ENCODE results near the gene GALNT10.

Gene GALNT10

DNA sequence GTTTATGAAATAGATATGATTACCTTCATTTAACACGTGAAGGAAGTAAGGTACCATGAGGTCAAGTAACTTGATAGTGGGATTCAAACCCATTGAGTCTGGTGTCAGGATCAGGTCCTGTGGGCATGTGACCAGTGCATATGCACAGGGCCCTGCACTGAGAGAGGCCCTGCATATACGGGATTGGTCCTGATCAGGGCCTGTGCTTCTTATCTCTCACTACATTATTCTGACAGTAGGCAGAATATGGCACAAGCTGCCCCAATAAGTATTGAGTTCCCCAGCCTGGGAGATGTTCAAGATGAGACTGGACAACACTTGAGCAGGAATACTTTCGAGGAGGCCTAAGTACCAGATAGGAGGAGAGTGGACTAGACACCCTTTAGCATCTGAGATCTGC lies 44.0 kb downstream of the GALNT10 start:
- no peak for DNase-seq (ENCODE audit: low read depth in 3 of 3)

DNA sequence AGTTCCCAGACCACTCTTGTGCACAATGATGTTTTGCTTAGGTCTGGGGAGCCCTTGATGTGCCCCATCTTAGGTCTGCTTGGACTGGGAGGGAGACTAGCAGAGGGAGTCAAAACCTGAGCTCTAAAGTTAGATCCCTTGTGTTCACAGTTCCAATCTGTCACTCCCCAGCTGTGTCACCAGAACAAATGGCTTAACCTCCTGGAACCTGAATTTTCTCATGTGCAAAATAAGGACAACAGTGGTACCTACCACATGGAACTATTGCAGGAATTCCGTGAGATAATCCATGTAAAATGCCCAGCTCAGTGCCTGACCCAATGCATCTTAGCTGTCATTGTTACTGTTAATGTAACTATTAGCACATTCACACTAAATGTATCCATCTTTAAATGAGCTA lies 45.5 kb downstream of the GALNT10 start:
- DNase-seq (ENCODE audit: low read depth in 3 of 3), result no peak

DNA sequence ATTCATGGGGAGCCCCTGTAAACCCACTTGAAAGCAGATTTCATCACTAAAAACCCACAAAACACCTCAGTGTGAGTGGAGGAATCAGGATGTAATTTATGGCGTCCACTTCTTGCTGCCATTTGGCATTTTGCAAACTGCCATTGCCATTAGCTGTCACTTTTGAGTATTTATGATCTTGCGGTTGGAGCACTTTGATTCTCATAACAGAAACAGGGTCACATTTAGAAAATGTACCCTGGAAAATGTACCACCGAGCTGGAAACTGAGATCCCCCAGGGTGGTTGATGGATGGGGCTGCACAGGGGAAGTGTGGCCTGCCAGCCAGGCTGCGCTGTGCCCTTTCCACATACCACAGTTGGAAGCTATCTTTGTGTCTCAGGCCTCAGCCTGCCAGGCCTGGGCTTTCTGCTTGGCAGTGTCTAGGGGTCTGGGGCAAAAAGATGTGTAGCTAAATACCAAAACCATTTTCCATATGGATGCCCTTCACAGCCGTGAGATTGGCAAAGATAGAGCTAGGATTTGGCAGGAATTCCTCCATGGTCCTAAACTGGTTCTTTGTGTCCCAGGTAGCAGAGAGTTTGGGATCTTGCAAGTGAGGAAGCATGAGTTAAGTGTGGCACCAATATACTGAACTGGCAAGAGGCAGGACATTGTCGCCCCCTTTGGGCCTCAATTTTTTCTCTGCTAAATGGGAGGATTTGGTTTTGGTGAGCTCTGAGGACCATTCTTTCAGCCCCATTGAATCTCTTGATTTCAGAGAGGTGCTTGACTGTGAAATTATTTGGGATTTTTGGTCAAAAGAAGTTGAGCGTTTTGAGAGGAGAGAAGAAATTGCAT lies 46.2 kb downstream of the GALNT10 start:
- DNase-seq (ENCODE audit: low read depth in 3 of 3), result no peak

DNA sequence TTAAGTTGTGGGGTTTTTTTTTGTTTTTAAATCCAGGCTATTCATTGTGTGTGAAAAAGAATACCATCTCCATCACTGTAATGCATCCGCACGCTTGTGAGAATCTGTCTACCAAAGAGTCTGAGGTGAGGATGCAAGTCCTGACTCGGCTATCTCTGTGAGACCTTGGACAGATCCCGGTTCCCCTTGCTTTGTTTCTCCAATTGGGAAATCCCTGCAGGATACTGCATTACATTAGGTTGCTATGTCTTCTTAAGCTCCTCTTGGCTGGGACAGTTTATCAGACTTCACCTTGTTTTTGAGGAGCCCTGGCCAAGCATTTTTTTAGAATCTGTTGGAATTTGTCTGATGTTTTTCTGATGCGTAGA lies 46.8 kb downstream of the GALNT10 start:
- no peak for DNase-seq (ENCODE audit: low read depth in 3 of 3)

DNA sequence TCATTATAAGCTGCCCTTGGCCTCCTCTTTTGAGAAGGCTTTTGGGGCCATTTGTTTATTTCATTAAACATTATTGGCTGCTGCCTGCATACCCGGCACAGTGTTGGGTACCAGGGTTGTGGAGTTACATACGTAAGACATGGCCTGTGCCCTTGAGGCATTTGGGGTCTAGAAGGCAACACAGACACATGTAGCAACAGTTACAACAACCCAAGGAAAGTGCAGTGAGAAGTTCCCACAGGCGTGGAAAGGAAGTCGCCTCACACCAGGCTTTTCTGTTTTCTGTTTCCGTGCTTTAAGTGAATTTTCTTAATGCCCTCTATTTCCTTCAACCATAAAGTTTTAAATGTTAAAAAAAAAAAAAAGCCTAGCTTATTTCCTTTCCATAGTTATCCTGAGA lies 47.4 kb downstream of the GALNT10 start:
- no peak for DNase-seq (ENCODE audit: low read depth in 3 of 3)

DNA sequence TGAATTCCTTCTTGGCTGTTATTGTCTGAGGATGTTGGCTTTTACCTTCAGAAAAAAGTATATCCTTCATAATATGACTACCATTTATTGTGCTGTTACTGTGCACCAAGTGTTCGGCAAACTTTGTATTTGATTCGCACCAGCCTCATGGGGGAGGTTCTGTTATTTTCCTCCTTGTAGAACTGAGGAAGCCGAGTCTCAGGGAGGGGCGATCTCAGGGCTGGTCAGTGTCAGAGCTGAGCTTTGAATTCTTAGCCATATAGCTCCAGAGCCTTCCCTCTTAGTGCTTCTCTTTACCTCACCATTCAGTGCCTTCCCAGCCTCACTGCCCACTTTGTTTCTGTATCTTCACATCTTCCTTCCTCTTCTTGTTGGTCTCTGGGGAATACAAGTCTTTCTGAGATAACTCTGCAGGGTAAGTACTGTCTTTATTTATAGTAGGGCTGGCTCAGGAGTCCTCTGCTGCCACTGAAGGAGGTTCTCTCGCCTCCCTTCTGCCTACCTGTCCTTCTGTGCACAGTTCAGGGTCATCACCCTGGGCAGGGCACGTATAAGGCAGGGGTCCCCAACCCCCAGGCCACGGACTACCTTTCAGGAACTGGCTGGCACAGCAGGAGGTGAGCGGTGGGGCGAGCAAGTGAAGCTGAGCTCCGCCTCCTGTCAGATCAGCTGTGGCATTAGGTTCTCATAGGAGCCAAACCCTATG lies 48.4 kb downstream of the GALNT10 start:
- DNase-seq (ENCODE audit: low read depth in 3 of 3), result no peak

DNA sequence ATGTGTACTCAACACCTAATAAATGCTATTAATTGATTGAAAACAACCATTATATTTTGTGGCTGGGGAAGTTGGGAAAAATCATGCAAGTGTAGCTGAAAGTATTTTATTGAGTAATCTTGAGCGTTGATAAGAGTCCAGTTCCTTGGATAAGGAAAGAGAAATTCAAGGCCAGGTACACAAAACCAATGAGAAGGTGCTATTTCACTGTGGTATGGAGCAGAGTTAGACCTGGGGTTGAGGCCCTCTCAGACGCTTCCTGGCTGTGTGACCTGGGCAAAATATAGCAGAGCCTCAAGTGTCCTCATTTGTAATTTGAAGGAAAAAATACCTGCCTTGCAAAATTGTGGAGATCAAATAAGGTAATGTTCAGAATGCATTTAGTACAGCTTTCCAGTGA lies 50.1 kb downstream of the GALNT10 start:
- DNase-seq (ENCODE audit: low read depth in 3 of 3), result no peak

DNA sequence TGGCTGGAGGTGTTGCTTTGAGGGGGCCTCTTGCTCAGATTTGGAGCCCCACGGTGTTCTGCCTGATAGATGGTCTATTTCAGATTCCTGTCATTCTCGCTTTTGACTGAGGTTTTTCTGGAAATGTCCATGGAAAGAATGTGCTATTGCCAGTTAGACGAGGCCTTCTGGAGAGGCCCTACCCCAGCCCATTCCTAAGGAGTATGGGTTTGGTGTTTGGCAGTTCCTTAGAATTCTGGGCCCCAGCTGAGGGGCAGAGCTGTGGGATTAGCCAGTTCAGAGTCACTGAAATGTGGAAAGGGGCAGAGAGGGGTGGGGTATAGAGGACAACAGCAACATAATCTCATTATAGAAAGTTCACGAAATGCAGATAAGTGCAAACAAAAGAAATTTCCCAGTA lies 50.5 kb downstream of the GALNT10 start:
- no peak for DNase-seq (ENCODE audit: low read depth in 3 of 3)

DNA sequence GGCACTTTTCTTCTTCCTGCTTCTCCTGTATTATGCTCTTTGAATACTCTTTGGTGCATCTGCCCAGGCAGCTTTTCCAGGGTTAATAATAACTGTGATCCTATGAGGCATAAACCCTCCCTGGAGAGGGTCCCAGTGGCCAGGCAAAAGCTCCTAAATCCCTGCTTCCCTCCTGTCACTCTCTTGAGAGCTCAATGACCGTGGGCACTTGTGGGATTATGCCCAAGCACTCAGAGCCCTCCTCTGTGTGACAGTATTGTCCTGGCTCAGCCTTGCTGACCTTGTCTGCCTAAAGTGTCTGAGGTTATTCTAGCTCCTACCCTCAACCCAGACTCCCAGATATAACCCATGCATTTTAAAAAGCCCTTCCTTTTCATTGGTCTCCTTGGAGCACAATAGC lies 51.9 kb downstream of the GALNT10 start:
- no peak for DNase-seq (ENCODE audit: low read depth in 3 of 3)

DNA sequence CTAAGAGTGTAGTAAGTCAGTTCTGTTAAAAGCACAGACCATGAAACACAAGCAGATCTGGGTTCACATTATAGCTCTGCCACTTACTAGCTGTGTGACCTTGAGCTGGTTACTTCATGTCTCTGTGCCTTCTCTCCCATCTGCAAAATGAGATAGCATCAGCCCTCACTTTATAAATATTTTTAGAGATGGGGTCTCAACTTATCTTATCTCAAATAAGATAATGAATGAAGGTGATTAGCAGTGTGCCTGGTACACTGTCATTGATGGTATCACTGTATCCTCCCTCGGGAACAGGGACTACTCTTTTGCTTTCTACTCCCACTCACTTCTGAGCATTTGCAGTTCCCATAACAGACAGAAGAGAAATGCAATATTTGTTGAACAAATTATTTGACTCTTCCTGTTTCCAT lies 52.4 kb downstream of the GALNT10 start:
- DNase-seq (ENCODE audit: low read depth in 3 of 3), result no peak

DNA sequence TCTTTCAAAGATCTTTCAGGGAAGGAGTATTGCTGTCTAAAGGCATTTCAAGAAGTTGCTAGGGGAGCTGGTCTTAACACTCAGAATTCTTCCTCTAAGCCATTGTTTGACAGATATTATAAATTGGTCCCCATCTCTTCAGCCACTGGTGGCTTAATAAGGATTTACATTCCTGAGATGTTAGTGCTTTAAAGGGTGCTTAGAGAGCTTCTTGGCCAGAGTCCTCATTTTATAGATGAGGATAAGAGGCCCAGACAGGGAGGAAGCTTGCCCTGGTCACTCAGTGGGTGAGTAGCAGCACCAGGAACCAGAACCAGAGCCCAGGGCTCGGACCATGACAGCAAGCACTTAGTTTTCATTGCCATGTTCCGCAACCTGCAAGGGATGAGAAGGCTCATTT lies 53.2 kb downstream of the GALNT10 start:
- no peak for DNase-seq (ENCODE audit: low read depth in 3 of 3)

DNA sequence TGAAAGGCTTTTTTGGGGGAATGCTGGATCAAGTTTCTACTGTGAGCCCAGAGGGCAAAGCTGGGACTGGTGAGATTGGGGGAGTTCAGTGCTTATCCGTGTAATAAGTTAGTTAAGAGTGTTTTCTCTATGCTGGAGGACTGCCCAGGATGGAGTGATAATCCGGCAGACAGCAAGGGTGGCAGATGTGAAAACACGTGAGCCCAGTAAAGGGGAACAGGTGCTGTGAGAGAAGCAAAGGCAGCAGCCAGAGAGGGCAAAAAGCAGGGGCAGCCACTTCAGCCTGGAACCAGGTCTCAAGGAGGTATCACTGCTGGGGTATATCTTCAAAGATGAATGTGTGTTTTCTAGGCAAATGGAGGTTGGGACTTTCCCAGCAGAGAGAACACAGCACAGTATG lies 53.9 kb downstream of the GALNT10 start:
- DNase-seq (ENCODE audit: low read depth in 3 of 3), result no peak

DNA sequence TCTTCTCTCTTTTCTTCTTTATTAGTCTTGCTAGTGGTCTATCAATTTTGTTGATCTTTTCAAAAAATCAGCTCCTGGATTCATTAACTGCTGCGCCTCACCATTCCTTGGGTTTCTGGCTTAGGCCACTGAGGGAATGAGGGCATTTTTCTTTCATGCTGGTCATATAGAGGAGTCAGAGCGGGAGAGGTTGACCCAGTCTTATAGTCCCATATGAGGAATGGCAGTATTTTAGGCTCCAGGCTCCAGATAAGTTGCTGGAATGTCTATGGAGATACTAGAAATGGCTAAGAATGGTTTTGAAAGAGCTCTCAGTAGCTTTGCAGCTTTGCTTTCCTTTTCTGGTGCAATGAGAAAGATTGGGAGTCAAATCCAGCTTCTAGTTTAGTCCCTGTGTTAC lies 58.2 kb downstream of the GALNT10 start:
- no peak for DNase-seq (ENCODE audit: low read depth in 3 of 3)

DNA sequence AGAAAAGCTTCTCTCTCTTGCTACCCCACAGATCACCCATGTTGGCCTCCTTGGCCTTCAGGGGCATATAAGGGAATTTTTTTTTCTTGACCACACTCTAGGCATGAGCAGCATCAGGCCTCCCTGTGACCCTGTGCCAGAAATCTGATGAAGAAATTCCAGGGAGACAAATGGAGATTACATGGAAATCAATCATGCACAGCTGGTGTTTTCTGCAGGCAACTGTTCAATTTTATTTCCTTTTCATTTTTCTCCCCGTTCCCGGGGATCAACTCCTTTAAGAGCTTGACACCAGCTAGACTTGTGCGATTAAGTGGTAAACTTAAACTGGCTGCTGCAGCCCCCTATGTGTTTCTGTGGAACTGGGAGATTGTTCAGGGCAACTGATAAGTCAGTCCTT lies 59.3 kb downstream of the GALNT10 start:
- DNase-seq (ENCODE audit: low read depth in 3 of 3), result no peak

DNA sequence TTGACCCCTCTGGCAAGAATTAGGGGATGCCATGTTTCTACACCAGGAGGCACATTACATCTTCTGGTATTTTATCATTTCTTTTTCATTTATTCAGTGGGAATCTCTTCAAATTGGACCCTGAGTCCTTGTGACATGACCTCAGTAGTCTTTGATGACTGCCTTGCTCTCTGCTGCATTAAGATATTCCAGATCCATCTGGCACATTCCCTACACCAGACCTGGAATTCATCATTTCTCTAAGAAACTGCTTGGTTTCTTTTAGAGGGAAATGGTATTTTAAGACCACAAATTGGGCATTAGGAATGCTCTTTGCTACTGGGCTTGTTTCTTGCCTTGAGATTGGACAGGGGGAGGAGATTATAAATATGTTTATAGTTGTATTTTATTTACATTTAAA lies 61.0 kb downstream of the GALNT10 start:
- DNase-seq (ENCODE audit: low read depth in 3 of 3), result no peak

DNA sequence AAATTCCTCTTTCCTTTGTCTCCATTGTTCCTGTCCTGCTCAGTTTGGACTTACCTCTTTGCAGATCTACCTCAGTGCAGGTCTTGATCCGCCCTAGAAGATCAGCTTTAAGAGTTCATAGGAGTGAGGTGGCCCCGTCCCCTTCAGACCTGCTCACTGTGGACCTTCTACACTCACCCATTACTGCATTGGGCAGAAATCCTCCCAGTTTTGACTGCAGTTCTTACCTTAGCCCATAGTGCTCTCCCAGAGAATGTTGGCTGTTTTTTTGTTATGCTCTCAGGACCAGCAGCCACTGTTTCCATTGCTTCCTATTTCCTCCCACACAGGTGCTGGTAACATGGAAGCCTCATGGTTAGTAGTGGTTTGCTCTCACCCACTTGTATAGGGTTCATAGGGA lies 63.3 kb downstream of the GALNT10 start:
- no peak for DNase-seq (ENCODE audit: low read depth in 3 of 3)

DNA sequence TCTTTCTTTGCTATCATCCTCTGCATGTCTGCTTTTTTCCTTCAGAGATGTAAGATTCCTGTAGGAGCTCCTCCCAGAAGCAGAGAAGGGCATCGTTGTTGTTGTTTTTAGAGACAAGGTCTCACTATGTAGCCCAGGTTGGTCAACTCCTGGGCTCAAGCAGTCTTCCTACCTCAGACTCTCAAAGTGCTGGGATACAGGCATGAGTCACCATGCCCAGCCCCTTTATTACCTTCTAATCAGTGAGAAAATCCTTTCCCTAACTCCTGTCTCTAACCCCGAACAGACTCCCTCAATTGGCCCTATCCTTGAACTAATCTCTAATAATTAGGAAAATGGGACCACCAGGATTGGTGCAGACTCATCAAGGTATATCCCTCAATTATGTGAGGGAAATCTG lies 64.4 kb downstream of the GALNT10 start:
- no peak for DNase-seq (ENCODE audit: low read depth in 3 of 3)

DNA sequence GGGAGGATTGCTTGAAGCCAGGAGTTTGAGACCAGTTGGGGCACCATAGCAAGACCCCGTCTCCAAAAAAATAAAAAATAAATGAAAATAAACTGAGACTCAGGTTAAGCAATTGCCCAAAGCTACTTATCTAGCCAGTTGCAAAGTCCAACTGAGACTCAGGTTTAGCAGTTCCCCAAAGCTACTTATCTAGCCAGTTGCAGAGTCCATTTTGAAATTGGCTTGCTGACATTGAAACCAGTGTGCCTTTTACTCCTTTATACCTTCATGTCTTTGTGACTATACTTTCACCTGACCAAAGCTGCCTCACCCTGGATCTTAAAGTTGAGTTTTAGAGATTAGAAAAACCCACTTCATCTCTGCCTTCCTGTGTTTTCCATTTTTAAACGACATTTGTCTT lies 66.5 kb downstream of the GALNT10 start:
- DNase-seq (ENCODE audit: low read depth in 3 of 3), result no peak

DNA sequence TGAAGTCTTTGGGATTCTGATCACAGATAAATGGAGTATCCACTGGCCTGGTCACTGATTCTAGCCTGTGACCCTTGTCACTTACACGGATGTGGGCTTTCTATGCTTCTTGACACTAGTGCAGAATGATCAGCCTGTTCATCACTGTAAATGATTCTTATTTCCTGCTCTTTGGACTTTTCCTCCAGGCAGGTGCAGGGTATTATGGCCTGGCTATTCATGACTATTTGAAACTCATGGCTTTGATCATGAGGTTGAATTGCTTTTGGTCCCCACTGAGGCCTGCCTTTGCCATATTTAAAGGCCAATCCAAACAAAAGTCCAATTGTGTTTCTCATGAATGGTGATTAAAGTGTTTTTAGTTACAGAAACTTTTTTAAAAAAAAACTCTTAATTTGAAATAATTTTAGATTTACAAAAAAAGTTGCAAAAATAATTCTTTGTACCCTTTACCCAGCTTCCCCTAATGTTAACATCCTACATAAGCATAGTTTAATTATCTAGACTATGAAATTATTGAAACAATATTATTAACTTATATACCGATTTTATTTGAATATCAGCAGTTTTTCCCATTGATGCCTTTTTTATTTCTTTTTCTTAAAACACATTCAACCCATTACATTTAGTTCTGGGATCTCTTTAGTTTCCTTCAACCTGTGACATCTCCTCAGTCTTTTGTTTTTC lies 68.1 kb downstream of the GALNT10 start:
- DNase-seq (ENCODE audit: low read depth in 3 of 3), result no peak

DNA sequence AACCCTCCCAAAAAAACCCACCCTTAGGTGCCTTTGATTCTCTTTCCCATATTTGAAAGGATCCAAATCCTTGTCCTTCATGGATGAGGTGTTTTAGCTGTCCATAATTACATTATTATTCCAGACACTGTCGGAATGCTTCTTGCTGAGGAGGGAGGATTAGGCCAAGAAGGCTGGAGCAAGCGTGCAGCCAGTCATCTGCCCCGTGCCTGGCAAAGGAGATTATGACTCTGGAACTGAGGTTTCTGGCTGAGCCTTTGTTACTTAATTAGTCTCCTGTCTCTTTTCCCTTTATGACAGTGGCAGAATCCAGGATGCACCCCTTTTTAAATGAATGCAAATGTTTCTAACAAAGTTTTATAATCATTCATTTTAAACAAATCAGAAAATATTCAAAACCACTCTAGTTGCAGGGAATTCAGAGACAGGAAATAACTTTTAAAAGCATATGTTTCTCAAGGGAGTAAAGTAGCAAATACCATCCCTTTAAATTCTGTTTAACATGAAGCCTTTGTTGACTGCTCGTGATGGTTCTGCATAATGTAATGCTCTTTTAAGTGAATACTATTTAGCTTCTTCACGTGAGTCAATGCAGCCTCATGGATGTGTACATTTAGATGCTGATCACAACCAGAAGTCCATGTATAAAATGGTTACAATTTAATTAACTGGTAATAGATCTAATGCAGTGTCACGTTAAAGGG lies 69.8 kb downstream of the GALNT10 start:
- DNase-seq (ENCODE audit: low read depth in 3 of 3), result no peak

DNA sequence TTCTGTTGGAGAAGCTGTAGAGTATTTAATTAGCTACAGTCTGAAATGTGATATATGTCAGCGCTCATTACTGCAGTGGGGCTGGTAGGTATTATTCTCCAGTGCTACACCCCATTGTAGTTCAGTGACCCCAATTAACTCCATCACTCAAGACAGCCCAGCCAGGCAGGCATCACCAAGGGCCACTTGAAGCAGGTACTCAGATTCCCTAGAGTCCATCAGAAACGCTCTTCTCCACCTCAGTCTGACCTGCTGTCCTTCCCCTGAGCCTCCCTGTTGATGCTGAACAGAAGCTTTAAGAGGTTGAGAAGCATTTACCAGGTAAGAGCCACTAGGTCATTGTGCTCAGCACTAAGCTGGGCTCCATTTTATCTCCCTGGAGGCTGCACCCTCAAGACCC lies 71.8 kb downstream of the GALNT10 start:
- no peak for DNase-seq (ENCODE audit: low read depth in 3 of 3)

DNA sequence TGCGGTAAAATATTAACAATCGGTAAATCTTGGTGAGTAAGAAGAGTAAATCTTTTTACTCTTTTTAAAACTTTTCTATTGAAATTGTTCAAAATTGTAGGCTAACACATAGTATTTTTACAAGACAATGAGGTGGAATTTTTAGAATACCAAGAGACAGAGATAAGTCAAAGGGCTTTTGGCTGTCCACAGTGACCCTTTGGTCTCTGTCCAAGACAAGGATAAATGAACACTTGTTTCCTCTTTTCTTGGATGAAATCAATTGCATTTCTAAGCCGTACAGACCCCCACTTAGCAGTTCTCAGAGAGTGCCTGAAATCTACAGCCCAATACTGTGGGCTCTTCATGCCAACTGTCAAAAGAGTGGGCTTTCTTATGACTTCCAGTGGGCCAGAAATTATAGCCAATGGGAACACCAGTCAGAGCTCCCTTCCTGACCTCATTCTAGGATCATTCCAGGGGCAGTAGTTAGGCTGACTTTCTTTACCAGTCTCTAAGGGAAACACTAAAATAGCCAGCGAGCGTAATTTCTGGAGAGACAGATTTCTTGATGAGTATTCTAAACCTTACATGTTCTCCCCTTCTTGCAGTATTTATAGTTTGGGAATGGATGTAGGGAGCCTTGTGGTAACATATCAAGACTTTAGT lies 74.1 kb downstream of the GALNT10 start:
- DNase-seq (ENCODE audit: low read depth in 3 of 3), result no peak
